H1 (cell line): ENCODE results near the gene BMI1.

Experiments used
- CTCF ChIP-seq, 3 experiments: IDR thresholded peaks; 1 replicate in 2 of 3; 2 replicates in 1 of 3; pipeline versions ENCODE4 v1.5.1 to v1.6.1; 2011; ENCODE audit warnings: low read length in 3 of 3, mild to moderate bottlenecking in 3 of 3, inconsistent platforms in 2 of 3, low read depth in 1 of 3, moderate library complexity in 1 of 3; ENCODE audit not compliant: insufficient read depth in 1 of 3; ENCODE audit errors: control extremely low read depth in 1 of 3
- EGR1 ChIP-seq: IDR thresholded peaks from 2 replicates; pipeline ENCODE4 v1.6.1; 2011; ENCODE audit warnings: low read depth, low read length, borderline replicate concordance
- EP300 ChIP-seq, 2 experiments: IDR thresholded peaks; 1 replicate in 1 of 2; 2 replicates in 1 of 2; pipeline ENCODE4 v1.6.1; 2011 to 2012; ENCODE audit warnings: low read depth in 2 of 2, low read length in 2 of 2, mild to moderate bottlenecking in 2 of 2, borderline replicate concordance in 1 of 2, inconsistent platforms in 1 of 2, moderate library complexity in 1 of 2
- EZH2 ChIP-seq: fragments of 200-600 bp; sonication (generic); IDR thresholded peaks from 2 replicates; pipeline ENCODE4 v1.7.1; 2012; ENCODE audit warnings: low read depth, mild to moderate bottlenecking, moderate library complexity, low read length, inconsistent platforms; ENCODE audit not compliant: severe bottlenecking
- GABPA ChIP-seq: IDR thresholded peaks from 2 replicates; pipeline ENCODE4 v1.6.1; 2011; ENCODE audit warnings: mild to moderate bottlenecking, low read length, moderate library complexity, borderline replicate concordance; ENCODE audit not compliant: insufficient read depth
- MAX ChIP-seq: IDR thresholded peaks from 2 replicates; pipeline ENCODE4 v1.6.1; 2012; ENCODE audit warnings: inconsistent platforms
- POLR2AphosphoS5 ChIP-seq: IDR thresholded peaks from 2 replicates; pipeline ENCODE4 v1.6.1; 2011; ENCODE audit warnings: low read depth, low read length
- RAD21 ChIP-seq, 2 experiments: IDR thresholded peaks in 1 of 2; conservative IDR thresholded peaks in 1 of 2; 2 replicates each; pipeline ENCODE4 v1.6.1; 2011; ENCODE audit warnings: low read depth in 2 of 2, low read length in 2 of 2, improper control_type of control experiment in 1 of 2, inconsistent platforms in 1 of 2, mild to moderate bottlenecking in 1 of 2, moderate library complexity in 1 of 2
- RFX5 ChIP-seq: IDR thresholded peaks from 2 replicates; pipeline ENCODE4 v1.6.1; 2011; ENCODE audit warnings: low read depth, low read length, improper control_type of control experiment, borderline replicate concordance
- SIX5 ChIP-seq: IDR thresholded peaks from 2 replicates; pipeline ENCODE4 v1.6.1; 2011; ENCODE audit warnings: mild to moderate bottlenecking, low read depth, low read length
- SP4 ChIP-seq: IDR thresholded peaks from 2 replicates; pipeline ENCODE4 v1.6.1; 2012; ENCODE audit warnings: low read length, inconsistent platforms

- TF ChIP-seq CTCF (IDR thresholded peaks at IDR 0.05; ENCODE audit: control extremely low read depth in 1 of 3, insufficient read depth in 1 of 3, low read depth in 1 of 3, low read length in 3 of 3), result no peak
- no peak for TF ChIP-seq MAX
- no peak for TF ChIP-seq EZH2
- no peak for TF ChIP-seq EP300 (IDR thresholded peaks at IDR 0.05; ENCODE audit: borderline replicate concordance in 1 of 2, low read depth in 2 of 2, low read length in 2 of 2)
- TF ChIP-seq SIX5, result no peak
- TF ChIP-seq POLR2AphosphoS5, result no peak
- no peak for TF ChIP-seq SP4
- TF ChIP-seq RAD21 (IDR thresholded peaks at IDR 0.05 in 1 of 2, conservative IDR thresholded peaks at IDR 0.05 in 1 of 2; ENCODE audit: low read depth in 2 of 2, low read length in 2 of 2), result no peak
- TF ChIP-seq GABPA, result no peak
- no peak for TF ChIP-seq RFX5
- no peak for TF ChIP-seq EGR1
These were observed 45.9 kb downstream of the BMI1 start for GRCh38 chr10:22366771-22367170.
